Subcutaneous adipose tissue (tissue), 4 donors: ENCODE measurements around the gene STRADA. TPM values are rescaled to one million over a fixed set of nuclear protein-coding genes. Genes with fewer than 3 reads are reported as not detected.

ENCODE experiments used
- CTCF ChIP-seq: fragments of 450-650 bp; IDR thresholded peaks from one replicate; pipeline ENCODE4 v1.5.1; 2016; ENCODE audit warnings: low read depth, mild to moderate bottlenecking, control low read depth, antibody characterized with exemption, moderate library complexity
- total RNA-seq, 4 donors: library from RNA; depleted of rRNA; stranded (reverse); fragments of >200 nt; gene quantifications; one replicate each; pipeline ENCODE4 v1.1.0, GENCODE V29; 2016

Gene STRADA
- total RNA-seq, 4 donors from 2014 or later: 22.9 to 36.0 (median 31.8) TPM

- no peak for TF ChIP-seq CTCF
These were observed 46.4 kb downstream of the STRADA start for GRCh38 chr17:63694950-63695773.

GRCh38 chr17:63694229-63694949, 47.2 kb downstream of the STRADA start:
- no peak for TF ChIP-seq CTCF

GRCh38 chr17:63693411-63694113, 48.0 kb downstream of the STRADA start:
- TF ChIP-seq CTCF: no peak

- TF ChIP-seq CTCF: no peak
These were observed 49.3 kb downstream of the STRADA start for GRCh38 chr17:63692195-63692816.

- no peak for TF ChIP-seq CTCF
These were observed 52.1 kb downstream of the STRADA start for GRCh38 chr17:63689479-63689878.

- no peak for TF ChIP-seq CTCF
These were observed 53.1 kb downstream of the STRADA start for GRCh38 chr17:63688396-63689020.
